ENCODE measurements around the gene KRTAP9-2.
"Not testable (repeated sequence)": the region's sequence is repeated elsewhere in the genome, so short reads cannot be mapped to it uniquely, and the experiment has no call there.

KRTAP9-2 gene

GRCh38 chr17:41226598-41227095 lies at the start of gene KRTAP9-2:
TSS of gene KRTAP9-2 (plus strand) at chr17:41226648. CDS start at chr17:41226655, 7 bp downstream.
- DNase-seq = not testable (repeated sequence)

- no peak for DNase-seq
Measured at GRCh38 chr17:41176744-41177387, 49.6 kb upstream of the KRTAP9-2 start.

- DNase-seq = no peak
Measured at GRCh38 chr17:41177727-41178271, 48.6 kb upstream of the KRTAP9-2 start, which contains the start of gene KRTAP4-2. TSS of gene KRTAP4-2 (minus strand) at chr17:41178221. CDS start at chr17:41178164, 57 bp downstream.

GRCh38 chr17:41178341-41178740 lies 48.1 kb upstream of the KRTAP9-2 start:
- DNase-seq = no peak

- DNase-seq = no peak
Measured at GRCh38 chr17:41178843-41179616, 47.4 kb upstream of the KRTAP9-2 start.

- no peak for DNase-seq
Measured at GRCh38 chr17:41184480-41184961, 41.9 kb upstream of the KRTAP9-2 start, which contains the start of gene KRTAP4-1. TSS of gene KRTAP4-1 (minus strand) at chr17:41184911. CDS start at chr17:41184854, 57 bp downstream.

- DNase-seq = no peak
Measured at GRCh38 chr17:41185001-41185400, 41.4 kb upstream of the KRTAP9-2 start.

- DNase-seq = no peak
Measured at GRCh38 chr17:41186872-41187271, 39.6 kb upstream of the KRTAP9-2 start.

GRCh38 chr17:41189837-41190318 lies 36.6 kb upstream of the KRTAP9-2 start, which contains the start of gene KRTAP9-1:
TSS of gene KRTAP9-1 (plus strand) at chr17:41189887. CDS start at chr17:41189887, 0 bp downstream.
- not testable (repeated sequence) for DNase-seq

- DNase-seq = no peak
Measured at GRCh38 chr17:41190328-41190727, 36.1 kb upstream of the KRTAP9-2 start.

- no peak for DNase-seq
Measured at GRCh38 chr17:41196068-41196467, 30.4 kb upstream of the KRTAP9-2 start.

- no peak for DNase-seq
Measured at GRCh38 chr17:41199421-41200078, 26.9 kb upstream of the KRTAP9-2 start.

- DNase-seq = no peak
Measured at GRCh38 chr17:41211845-41212466, 14.5 kb upstream of the KRTAP9-2 start.

- no peak for DNase-seq
Measured at GRCh38 chr17:41212524-41213169, 13.8 kb upstream of the KRTAP9-2 start.

GRCh38 chr17:41215681-41216080 lies 10.8 kb upstream of the KRTAP9-2 start:
- no peak for DNase-seq

- no peak for DNase-seq
Measured at GRCh38 chr17:41223821-41224220, 2.6 kb upstream of the KRTAP9-2 start.

- no peak for DNase-seq
Measured at GRCh38 chr17:41226051-41226450, 397 bp upstream of the KRTAP9-2 start.

GRCh38 chr17:41230094-41230493 lies 3.6 kb downstream of the KRTAP9-2 start:
- DNase-seq = no peak

GRCh38 chr17:41231731-41232130 lies 5.3 kb downstream of the KRTAP9-2 start:
- DNase-seq = no peak

GRCh38 chr17:41232399-41233105 lies 6.1 kb downstream of the KRTAP9-2 start, which contains the start of gene KRTAP9-3:
TSS of gene KRTAP9-3 (plus strand) at chr17:41232449. CDS start at chr17:41232502, 53 bp downstream.
- not testable (repeated sequence) for DNase-seq

- DNase-seq = not testable (repeated sequence)
Measured at GRCh38 chr17:41237116-41237515, 10.7 kb downstream of the KRTAP9-2 start.

All from Kasumi-1 (cell line).